Astrocyte (in vitro differentiated cells and primary cell): ENCODE measurements around the gene BEST1. TPM values are rescaled to one million over a fixed set of nuclear protein-coding genes. Genes with fewer than 3 reads are reported as not detected.

ENCODE experiments used
- total RNA-seq: library from RNA; stranded (reverse); gene quantifications from 2 replicates; pipeline ENCODE4 v1.2.1, GENCODE V29; 2021

BEST1 gene
- total RNA-seq, 1 donor from 2014 or later = 0.66 TPM

Other genes starting within 250 kb of the BEST1 start
- 39.5 and 53.9 TPM in 2 replicates for gene MYRF, start 197.7 kb upstream of the BEST1 start, total RNA-seq
- 97.8 and 98.6 TPM in 2 replicates for gene TMEM258, start 157.8 kb upstream of the BEST1 start, total RNA-seq
- gene FEN1, start 157.4 kb upstream of the BEST1 start, total RNA-seq = 13.6 and 13.8 TPM in 2 replicates
- 56.7 and 74.6 TPM in 2 replicates for gene FADS1, start 133.3 kb upstream of the BEST1 start, total RNA-seq
- gene FADS2, start 122.1 kb upstream of the BEST1 start, total RNA-seq = 180 and 287 TPM in 2 replicates
- gene FADS3, start 58.8 kb upstream of the BEST1 start, total RNA-seq = 59.1 and 61.9 TPM in 2 replicates
- 0.91 and 1.7 TPM in 2 replicates for gene RAB3IL1, start 32.8 kb upstream of the BEST1 start, total RNA-seq
- gene FTH1, start 17.3 kb downstream of the BEST1 start, total RNA-seq = 2,052 and 2,092 TPM in 2 replicates
- 13.3 and 17.7 TPM in 2 replicates for gene INCENP, start 173.7 kb downstream of the BEST1 start, total RNA-seq
- not detected in 2 replicates for gene SCGB1D1, start 239.9 kb downstream of the BEST1 start, total RNA-seq